GM19438 (cell line): ENCODE measurements around the gene YY1AP1.
A peak's percentile ranks its signal among the peaks of the same experiment; 100 is the strongest.
"Not testable (repeated sequence)": the region's sequence is repeated elsewhere in the genome, so short reads cannot be mapped to it uniquely, and the experiment has no call there.

Source experiments
- ATAC-seq: cut with Tn5 transposase; IDR thresholded peaks from one replicate; pipeline ENCODE4 v1.9.1; 2021; ENCODE audit warnings: low read depth; ENCODE audit not compliant: unreplicated experiment

Gene YY1AP1

GRCh38 chr1:155688324-155689080, at the start of gene YY1AP1:
Gene YY1AP1, minus strand, starts transcription at chr1:155688774. Its CDS starts 8,338 bp downstream, at chr1:155680436.
- peak; percentile 86 for ATAC-seq

GRCh38 chr1:155729031-155729898, 40.7 kb upstream of the YY1AP1 start:
- ATAC-seq = no peak

DNA sequence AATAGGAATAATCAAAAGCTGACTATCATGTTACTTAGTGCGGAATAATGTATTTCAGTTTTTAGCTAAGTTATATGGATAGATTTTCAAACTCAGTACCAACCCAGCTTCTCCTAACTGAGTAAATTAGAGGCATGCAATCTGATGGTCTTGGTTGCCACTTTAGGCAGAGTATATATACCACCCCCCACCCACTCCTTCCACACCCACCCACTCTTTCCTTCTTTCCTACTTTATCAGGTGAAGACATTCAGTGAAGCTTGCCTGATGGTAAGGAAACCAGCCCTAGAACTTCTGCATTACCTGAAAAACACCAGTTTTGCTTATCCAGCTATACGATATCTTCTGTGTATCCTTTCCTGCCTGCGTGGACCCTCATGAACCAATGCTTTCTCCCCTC, 36.6 kb upstream of the YY1AP1 start:
- no peak for ATAC-seq

GRCh38 chr1:155719703-155720102, 31.1 kb upstream of the YY1AP1 start:
- no peak for ATAC-seq

- not testable (repeated sequence) for ATAC-seq
Observed at GRCh38 chr1:155718524-155719115, 30.0 kb upstream of the YY1AP1 start.

DNA sequence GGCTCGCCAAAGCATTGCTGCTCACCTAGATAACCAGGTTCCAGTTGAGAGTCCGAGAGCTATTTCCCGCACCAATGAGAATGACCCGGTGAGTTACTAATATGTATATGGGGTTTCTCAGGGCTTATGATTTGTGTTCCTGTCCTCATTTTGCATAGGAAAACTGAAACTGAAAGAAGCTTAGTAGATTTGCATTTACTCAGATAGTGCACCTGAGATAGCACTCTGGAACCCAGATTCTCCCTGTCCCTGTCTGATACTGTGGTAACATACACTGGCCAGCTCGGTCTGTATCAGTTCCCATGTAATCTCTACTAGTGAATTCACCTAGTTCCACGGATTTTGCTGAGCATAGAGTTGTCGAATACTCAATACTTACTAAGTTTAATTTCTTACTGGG, 28.5 kb upstream of the YY1AP1 start:
- no peak for ATAC-seq

GRCh38 chr1:155715777-155716176, 27.2 kb upstream of the YY1AP1 start:
- ATAC-seq = no peak

- ATAC-seq = not testable (repeated sequence)
Observed at GRCh38 chr1:155715056-155715455, 26.5 kb upstream of the YY1AP1 start.

DNA sequence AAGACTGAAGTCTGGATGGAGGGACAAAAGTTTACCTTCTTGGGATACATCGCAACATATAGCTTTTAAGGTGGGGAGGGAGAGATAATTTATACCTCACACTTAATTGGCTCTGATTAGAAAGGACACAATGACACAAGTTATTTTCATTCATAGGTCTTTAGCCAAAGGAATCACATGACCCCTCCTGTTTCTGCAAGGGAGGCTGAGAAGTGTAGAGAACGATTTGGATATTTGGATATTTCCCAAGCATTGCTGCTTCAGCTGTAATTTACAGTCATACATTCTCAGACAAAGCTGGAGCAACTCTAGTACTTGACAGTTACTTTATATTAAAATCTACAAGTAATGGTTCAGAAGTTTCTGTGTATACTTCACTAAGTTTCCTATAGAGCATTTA, 24.5 kb upstream of the YY1AP1 start:
- ATAC-seq = no peak

DNA sequence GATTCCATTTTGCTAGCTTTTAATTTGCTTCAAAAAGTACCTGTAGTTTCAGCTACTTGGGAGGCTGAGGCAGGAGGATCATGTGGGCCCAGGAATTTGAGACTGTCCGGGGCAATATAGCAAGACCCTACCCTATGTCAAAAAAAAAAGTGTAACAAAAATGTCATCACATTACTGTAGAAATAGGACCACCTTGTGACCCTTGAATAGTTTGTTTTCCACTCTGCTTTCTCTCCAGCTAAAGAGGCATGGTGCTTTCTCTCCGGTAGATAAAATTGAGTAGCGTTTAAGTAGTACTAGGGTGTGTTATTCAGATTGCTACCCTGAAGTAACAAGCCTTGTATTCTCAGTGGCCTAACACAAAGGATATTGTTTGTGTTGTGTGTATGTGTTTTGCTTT, 24.1 kb upstream of the YY1AP1 start:
- ATAC-seq = not testable (repeated sequence)

DNA sequence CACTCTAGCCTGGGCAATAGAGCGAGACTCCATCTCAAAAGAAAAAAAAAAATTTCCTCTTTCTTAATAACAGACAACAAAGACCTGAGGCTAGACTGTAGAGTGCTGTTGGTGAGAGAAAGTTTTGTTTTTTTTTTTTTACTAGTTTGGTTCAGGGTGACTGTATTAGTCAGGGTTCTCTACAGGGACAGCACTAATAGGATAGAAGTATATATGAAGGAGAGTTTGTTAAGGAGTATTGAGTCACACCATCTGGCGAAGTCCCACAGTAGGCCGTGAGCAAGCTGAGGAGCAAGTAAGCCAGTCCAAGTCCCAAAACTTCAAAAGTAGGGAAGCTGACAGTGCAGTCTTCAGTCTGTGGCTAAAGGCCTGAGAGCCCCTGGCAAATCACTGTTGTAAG, 22.9 kb upstream of the YY1AP1 start:
- not testable (repeated sequence) for ATAC-seq

- no peak for ATAC-seq
Observed at GRCh38 chr1:155709391-155709790, 20.8 kb upstream of the YY1AP1 start.

GRCh38 chr1:155706139-155706538, 17.6 kb upstream of the YY1AP1 start:
- ATAC-seq = no peak

DNA sequence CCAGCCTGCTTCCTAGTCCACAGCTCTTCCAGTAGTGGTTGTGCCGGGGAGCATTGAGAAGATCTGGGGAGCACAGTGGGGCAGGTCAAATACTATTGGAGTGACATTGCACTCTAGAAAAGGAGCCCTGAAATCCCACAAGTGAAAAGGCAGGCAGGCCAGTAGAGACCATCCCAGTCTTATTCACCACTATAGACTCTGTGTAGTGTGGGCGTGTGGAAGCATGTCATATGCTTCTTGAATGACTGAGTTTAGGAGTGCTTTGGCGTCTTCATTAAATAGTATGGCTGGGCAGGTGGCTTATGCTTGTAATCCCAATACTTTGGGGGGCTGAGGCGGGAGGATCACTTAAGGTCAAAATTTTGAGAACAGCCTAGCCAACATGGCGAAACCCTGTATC, 15.8 kb upstream of the YY1AP1 start:
- not testable (repeated sequence) for ATAC-seq

DNA sequence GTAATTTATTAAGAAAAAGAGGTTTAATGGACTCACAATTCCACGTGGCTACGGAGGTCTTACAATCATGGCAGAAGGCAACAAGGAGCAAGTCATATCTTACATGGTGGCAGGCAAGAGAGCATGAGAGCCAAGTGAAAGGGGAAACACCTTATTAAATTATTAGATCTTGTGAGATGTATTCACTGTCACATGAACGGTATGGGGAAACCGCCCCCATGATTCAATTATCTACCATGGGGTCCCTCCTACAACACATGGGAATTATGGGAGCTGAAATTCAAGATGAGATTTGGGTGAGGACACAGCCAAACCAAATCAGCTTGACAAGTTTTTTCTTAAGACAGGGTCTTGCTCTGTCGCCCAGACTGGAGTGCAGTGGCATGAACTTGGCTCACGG, 14.6 kb upstream of the YY1AP1 start:
- ATAC-seq = no peak

DNA sequence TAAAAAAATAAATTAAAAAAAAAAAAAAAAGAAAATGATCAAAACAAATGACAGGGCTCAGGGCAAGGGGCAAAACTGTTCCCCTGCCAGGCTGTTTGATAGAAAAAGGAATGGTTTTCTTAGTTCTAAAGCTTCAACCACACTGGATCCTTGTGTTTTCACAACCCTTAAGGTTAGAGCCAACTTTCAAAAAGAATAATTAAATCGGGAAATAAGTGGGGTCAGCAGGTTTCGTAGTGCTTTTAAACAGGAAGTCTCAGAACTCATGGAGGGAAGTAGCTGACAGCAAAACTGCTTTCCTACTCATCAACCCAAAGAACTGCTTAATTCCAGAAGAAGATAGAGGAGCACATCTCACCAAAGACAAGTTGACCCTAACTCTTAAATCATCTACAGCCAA, 13.1 kb upstream of the YY1AP1 start:
- ATAC-seq = not testable (repeated sequence)

DNA sequence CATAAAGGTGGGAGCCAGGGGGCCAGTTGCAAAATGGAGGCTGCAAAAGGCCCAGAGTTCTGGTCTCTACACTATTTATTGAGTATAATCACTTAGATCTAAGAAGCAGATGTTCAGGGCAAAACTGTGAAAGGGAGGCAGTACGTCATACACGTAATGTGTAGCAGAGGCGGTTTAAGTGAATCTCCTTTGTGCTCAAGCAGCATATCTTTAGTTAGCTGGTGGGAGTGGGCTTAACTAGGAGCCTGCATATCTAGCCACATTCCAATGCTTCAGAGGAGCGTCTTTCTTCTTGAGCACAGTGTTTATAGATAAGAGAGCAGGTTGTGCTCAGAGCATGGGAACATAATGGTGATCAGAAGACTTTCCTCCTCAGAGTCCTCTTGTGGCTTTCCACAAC, 10.5 kb upstream of the YY1AP1 start:
- not testable (repeated sequence) for ATAC-seq

GRCh38 chr1:155698382-155699038, 9.9 kb upstream of the YY1AP1 start:
- no peak for ATAC-seq

DNA sequence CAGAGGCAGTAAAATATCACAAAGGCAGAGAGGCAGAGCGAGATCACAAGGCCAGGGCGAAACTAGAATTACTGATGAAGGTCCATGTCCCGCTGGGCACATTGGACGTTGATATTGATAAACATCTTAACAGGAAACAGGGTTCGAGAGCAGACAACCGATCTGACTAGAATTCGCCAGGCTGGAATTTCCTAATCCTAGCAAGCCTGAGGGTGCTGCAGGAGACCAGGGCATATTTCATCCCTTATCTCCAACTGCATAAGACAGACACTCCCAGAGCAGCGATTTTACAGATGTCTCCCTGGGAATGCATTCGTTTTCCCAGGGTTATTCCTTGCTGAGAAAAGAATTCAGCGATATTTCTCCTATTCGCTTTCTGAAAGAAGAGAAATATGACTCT, 9.0 kb upstream of the YY1AP1 start:
- ATAC-seq = not testable (repeated sequence)

DNA sequence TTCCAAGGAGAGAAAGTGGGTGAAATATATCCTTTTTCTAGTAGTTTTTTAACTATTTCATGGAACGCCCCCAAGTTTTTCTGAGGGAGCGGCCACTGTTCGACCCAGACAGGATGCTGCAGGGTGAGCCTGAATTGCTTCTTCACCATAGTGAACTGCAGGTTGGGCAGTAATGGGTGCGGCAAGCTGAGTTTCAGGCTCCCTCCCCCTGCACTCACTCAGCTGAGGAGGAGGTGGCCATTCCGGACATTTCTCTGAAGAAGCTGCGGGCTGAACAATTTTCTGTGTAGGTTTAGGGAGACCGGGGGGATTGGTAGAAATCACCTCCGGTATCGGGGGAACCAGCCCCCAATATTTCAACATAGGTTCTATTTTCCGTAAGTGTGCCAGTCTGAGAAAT, 8.5 kb upstream of the YY1AP1 start:
- ATAC-seq = no peak

DNA sequence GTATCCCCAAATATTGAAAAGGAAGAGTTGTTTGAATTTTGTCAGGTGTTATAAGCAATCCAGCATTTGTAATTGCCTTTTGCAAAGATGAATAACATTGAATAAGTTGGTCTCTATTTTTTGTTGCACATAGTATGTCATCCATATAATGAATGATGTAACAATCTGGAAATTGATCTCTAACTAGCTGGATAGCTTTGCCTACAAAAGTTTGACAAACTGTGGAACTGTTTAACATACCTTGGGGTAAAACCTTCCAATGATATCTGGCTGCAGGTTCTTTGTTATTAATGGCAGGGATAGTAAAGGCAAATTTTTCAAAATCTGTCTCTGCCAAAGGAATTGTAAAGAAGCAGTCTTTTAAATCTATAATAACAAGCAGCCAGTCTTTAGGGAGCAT, 8.0 kb upstream of the YY1AP1 start:
- ATAC-seq = no peak
